GM04503 (cell line): ENCODE measurements around the gene KLHL22.
"Not testable (repeated sequence)": the region's sequence is repeated elsewhere in the genome, so short reads cannot be mapped to it uniquely, and the experiment has no call there.

Source experiments
- DNase-seq: peaks from one replicate; pipeline ENCODE4 v3.0.0-alpha.2; 2012; ENCODE audit warnings: low read depth

KLHL22 gene, protein sequence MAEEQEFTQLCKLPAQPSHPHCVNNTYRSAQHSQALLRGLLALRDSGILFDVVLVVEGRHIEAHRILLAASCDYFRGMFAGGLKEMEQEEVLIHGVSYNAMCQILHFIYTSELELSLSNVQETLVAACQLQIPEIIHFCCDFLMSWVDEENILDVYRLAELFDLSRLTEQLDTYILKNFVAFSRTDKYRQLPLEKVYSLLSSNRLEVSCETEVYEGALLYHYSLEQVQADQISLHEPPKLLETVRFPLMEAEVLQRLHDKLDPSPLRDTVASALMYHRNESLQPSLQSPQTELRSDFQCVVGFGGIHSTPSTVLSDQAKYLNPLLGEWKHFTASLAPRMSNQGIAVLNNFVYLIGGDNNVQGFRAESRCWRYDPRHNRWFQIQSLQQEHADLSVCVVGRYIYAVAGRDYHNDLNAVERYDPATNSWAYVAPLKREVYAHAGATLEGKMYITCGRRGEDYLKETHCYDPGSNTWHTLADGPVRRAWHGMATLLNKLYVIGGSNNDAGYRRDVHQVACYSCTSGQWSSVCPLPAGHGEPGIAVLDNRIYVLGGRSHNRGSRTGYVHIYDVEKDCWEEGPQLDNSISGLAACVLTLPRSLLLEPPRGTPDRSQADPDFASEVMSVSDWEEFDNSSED

DNA sequence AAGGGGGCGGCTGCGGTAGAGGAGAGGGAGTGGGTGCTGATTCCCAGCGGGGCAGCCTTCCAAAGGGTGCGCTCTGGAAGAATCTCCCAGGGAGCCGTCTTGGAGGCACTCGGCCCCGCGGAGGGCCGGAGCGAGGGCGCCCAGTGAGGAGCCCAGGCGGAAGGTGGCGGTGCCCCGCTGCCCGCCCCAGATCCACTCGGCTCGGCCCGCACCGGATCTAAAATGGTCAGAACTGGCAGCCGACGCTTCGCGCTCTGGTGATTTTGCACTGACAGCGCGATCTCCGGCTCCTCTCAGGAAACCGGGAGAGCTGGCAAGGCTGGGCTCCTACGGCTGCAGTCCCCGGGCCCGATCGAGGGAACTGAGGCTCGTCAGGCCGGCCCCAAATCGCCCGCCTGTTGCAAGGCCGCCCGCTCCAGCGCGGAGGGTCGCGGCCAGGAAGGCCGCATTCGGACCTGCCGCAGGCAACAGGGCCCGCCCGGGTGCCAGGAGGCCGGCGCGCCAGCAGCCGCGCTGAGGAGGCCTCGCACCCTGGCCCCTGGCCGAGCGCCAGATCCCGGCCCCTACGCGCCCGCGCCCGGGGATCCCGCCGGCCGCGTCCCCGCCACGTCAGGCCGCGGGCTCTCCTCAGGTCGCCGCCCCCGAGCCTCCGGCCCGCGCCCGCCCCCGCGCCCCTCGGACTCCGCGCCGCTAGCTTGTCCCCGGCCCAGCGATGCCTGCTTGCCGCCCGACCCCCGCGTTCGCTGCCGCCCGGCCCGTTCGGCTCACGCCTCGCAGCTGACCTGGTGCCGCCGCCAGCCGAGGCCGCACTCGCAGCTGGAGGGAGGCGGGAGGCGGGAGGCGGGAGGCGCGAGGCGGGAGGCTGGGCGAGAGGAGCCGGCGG lies at the start of gene KLHL22:
KLHL22 (minus strand) TSS at position 818 of the 883 bp plus-strand sequence. CDS start 6,584 bp downstream, outside the sequence.
- no peak for DNase-seq

DNA sequence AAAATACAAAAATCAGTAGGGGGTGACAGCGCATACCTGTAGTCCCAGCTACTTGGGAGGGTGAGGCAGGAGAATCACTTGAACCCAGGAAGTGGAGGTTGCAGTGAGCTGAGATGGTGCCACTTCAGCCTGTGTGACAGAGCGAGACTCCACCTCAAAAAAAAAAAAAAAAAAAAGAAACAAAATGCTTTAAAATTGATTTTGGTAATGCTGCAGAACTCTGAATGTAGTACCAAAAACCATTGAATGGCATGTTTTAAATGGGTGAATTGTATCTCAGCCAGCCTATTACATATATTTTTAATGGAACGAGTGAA lies 49.7 kb upstream of the KLHL22 start:
- not testable (repeated sequence) for DNase-seq

DNA sequence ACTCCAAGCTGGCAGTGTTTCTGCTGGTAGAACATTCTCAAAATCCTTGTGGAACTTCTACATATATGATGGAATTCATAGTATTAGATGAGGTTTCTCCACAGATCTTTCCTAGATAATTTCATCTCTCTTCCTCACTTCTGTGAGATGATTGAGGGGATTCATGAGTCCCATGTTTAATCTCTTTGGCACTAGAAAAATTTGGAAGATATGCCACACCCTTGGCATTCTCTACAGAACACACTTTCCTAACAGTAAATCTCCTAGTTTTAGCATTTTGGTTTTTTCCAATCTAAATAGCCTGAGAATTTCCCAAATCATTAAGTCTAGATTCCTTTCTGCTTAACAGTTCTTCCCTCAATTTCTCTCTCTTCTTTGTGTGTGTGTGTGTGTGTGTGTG lies 47.1 kb upstream of the KLHL22 start:
- DNase-seq, result no peak

DNA sequence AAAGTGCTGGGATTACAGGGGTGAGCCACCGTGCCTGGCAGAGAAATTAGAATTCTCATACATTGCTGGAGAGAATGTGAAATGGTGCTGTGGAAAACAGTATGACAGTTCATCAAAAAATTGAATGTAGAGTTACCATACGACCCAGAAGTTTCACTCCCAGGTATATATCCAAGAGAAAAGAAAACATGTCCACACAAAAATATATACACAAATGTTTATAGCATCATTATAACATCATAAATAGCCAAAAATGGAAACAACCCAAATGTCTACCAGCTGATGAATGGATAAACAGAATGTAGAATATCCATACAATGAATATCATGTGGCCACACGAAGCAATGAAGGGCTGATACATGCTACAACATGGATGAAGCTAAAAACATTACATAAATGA lies 46.5 kb upstream of the KLHL22 start:
- DNase-seq, result no peak

DNA sequence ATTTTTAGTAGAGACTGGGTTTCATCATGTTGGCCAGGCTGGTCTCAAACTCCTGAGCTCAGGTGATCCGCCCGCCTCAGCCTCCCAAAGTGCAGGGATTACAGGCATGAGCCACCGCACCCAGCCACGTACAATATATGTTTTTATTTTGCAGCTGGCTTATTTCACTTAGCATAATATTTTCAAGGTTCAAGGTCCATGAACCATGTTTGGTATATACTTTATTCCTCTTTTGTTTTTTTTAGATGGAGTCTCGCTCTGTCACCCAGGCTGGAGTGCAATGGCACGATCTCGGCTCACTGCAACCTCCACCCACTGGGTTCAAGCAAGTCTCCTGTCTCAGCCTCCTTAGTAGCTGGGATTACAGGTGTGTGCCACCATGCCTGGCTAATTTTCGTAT lies 43.3 kb upstream of the KLHL22 start:
- not testable (repeated sequence) for DNase-seq

DNA sequence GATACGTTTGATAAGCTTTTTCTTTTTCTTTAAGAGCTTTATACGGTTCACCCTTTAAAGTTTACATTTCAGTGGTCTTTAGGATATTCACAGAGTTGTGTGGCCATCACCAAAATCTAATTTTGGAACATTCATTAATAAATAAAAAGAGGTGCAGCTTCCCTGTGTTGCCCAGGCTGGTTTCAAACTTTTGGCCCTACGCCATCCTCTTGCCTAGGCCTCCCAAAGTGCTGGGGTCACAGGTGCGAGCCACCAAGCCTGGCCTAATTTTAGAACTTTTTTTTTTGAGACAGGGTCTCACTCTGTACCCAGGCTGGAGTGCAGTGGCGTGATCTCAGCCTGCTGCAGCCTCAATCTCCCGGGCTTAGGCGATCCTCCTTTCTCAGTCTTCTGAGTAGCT lies 42.4 kb upstream of the KLHL22 start:
- no peak for DNase-seq

DNA sequence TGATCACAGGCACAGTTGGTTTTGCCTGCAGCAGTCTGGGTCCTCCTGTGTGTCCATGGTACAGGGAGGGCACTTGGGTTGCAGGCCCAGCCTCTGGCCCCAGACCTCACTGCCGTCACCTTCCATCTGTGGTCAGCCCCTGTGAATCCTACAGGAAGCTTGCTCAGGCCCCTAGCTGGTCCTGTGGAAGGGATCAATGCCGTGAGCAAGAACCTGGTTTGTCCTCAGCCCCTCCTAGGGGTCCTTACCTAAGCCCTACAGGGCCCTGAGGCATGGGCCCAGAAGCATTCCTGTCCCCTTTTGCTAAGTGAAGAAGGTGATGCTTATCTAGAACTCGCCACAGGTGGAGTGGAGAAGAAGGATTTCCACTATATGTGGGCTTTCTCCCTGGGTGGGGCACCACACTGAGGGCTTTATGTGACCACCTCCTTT lies 41.7 kb upstream of the KLHL22 start:
- DNase-seq, result no peak

DNA sequence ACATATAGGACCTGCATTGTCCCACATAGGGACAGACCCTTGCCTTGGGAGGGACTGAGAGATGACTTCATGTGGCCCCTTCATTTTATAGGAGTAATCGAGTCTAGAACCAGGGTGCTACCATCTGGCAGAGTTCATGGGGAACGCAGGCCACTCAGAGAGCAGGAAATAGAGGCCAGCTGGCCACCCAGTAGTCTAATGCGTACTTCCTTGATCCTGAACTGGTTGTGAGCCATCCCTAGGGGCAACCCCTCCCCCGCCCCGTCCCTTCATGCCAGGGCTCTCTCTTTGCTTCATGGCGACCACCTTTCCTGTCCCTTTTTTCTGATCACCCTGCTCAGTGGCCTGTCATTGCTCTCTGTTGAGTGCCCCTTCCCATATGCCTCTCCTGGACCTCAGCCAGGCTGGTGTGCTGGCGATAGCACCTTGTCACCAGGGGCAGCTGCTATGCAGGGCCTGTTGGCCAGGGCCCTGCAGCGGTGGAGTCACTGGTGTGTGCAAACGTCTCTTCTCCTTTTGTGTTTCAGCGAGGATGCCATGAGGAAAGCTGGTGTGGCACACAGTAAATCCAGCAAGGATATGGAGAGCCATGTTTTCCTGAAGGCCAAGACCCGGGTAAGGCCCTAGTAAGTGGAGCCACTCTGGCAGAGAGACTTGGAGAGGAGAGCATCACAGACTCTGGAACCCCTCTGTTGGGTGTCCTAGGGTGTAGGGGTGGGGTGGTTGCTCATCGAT lies 41.2 kb upstream of the KLHL22 start:
- no peak for DNase-seq

DNA sequence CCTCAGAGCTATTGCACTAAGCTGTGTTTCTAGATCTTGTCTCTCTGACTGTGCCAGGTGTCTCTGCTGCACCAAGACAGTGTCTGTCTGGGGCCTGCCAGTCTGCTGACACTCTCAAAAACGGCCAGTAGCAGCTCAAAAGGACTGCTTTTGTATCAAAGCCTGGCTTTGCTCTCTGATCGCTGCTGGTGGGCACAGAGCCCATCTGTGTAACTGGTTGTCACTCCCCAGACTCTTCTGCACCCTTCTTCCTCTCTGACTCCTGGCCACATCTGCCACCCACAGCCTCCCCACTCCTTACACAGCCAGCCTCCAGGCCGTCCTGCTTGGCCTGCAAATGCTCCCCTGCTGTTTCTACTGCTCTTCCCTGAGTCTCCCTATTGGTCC lies 38.3 kb upstream of the KLHL22 start:
- no peak for DNase-seq

DNA sequence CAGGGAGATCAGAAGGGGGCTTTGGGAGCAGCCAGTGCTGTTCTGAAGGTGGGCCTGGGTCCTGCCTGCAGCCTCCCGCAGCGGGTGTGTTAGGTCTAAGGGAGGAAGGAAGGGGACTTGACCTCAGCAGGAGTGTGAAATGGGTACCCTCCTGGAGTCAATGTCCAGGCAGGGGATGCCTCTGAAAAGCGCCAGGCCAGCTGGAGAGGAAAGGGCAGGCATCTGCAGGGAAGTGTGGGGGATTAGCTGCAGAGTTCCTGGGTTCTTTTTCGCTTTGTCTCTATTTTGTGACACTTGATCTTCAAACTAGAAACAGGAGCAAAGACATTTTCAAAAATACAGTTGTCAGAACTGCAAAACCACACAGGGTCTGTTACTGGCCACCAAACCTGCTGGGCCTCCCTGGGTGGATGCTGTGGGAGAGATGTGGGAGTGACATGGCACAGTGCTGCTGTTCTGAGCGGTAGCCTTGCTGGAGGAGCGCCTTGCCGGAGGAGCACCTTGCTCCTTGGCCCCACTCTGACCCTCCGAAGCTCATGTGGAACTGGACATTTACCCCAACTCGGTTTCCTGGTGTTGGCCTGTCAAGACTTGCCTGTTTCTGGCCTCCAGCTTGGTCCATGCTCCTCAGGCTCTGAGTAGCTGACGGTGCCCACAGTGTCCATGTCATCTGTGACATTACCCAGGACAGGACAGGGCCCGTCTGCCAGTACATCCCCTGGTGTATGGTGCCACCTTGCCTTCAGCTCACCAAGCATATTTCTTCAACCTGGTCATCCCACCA lies 37.7 kb upstream of the KLHL22 start:
- no peak for DNase-seq

DNA sequence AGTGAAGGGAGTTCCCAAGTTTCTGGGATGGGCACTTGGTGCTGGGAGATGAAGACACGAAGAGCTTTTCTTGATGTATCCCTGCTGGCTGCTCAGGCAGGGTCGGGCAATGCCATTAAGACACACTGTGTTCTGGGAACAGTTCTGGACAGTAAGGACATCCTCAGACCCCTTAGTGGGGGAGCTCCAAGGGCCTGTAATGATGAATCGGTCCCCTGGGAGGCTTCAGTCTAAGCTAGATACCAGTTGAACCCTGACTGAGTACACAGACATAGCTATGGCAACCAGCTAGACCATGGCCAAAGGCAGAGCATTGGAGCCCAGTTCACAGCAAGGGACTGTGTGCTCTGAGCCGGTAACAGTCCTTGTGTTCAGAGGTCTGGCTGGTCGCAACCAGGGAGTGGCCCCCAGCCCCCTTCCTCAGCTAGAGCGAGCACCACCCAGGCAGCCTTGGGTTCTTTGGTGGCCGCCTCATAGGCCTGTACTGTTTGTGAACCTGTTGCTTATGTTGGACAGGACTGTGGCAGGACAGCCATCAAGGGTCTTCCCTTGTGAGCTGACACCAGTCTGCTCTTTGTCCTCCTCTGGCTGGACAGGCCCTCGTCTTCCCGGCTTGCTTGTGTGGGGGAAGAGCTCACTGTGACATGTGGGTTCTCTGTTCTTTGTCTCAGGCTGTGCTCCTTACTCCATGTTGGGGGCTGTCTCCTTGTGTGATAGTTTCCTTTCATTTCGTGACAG lies 36.8 kb upstream of the KLHL22 start:
- no peak for DNase-seq

DNA sequence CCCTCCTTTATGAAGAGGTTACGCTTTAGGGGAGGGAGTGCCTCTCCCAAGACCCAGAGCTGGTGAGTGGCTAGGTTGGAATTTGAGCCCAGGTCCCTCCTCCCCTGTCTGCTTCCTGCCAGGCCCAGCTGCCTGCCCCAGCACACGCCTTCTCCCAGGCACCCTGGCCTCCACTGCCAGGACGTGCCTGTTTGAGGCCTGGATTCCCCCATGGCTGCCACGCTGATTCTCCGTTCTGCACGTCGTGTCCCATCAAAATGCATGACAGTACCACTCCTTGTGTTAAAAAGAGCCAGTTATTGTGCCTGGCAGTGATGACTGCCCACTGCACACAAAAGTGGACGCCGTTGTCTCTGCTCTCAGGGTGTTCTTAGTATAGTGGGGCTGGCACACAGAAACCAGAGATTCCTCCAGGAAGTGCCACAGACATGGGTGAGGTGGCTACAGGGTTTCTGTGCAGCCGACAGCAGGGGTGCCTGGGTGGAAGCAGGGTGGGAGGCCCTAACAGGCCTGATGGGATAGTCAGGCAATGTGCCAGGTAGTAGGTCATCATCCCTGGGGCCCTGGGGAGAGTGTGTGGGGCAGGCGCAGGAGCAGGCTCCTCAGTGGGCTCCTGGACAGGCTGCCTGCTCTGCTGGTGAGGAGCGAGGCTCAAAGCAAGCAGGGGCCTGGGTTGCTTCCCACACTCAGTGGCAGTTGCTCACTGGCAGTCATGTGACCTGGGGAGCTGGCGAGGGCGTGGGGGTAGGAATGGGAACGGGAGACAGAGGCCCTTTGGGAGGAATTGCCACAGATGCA lies 36.0 kb upstream of the KLHL22 start:
- peak; percentile 73 for DNase-seq

DNA sequence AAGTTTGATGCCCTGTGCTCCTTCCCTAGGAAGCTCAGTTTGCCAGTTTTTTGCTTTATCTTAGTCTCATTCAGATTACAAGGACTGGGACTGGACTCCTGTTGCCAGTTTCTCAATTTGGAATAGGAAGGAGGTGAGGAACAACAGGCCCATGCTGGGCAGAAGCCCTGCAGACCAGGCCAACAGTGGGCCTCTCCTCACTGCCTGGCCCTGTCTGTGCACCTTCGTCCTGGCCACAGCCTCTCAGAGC lies 35.5 kb upstream of the KLHL22 start:
- DNase-seq, result no peak

DNA sequence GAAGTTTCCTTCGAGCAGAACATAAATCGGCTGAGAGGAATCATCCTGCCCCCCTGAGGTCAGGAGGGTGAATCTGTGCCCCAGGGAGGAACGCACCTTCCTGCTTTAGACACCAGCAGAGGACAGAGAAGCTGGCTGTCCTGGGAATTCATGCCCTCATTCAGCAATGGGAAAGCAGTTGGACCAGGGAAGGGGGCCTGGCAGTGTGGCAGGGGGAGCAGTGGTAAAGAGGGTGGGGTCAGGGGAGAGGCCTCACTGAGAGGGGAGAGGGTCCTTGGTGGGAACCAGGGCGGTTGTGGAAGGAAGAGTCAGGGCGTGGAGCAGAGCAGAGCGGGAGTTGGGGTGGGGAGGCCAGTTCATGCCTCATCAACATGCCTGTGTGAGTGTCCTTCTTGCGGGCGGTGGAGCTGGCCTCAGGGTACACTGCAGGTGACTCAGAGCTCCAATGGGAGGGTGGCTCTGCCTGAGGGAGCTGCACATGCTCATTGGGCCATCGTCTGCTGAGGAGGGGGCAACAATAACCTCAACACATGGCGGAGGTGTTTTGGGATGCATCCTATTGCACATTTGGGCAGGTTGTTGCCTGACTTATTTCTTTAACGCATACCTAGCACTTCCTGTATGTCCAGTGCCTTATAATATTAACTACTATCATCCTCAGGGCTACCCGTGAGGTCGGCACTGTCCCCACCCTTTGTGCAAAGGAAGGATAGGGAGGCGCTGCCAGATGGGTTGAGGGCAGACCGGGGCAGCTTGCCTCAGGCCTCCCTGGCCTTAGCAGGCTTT lies 35.0 kb upstream of the KLHL22 start:
- peak; percentile 55 for DNase-seq

DNA sequence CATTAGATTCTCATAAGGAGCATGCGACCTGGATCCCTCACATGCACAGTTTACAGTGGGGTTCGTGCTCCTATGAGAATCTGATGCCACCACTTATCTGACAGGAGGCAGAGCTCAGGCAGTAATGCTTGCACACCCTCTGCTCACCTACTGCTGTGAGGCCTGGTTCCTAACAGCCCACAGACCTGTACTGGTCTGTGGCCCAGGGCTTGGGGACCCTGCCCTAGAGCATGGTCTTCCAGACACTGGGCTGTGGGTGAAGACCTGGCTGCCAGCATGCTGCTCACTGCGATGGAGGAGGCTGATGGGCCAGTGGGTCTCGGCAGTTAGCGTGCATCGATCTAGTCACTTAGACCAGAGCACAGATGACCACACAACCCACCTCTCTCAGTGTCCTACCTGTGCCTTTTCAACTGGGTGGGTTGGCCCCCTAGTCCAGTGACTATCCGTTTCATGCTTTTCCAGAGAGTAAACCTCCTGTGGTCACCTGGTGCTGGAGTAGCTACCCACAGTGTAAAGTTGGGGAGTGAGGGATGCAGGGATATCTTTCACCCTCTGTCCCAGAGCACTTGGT lies 32.9 kb upstream of the KLHL22 start:
- no peak for DNase-seq

DNA sequence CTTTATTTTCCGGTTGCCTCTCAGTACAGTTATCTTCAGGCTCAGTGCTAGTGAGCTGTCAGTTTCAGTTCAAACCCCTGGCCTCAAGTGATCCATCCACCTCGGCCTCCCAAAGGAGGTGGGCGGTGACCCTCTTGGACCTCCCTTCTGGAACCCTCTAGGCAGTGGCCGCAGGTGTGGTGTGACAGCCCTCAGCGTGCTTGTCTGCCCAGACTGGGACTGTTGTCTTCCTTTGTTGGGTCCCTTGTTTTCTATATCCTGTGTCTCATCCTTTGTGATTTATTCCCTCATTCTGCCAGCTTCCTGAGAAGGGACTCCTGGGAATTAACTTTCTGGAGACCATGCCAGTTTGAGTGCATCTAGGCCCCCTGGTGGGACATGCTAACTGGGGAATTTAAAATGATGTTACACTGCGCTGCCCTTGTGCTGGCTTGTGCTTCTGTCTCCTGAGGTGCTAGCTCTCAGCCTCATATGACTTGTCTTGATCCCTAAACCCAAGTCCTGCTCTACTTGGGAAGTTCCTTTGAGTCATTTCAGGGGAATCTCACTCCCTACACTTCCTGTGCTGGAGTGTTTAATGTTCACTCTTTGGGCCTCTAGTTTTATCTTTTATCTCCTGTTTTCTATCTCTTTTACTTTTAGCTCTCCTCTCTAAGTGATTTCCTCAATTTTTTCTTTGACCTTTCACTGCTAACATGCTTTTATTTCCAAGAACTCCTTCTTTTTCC lies 31.2 kb upstream of the KLHL22 start:
- DNase-seq, result no peak

DNA sequence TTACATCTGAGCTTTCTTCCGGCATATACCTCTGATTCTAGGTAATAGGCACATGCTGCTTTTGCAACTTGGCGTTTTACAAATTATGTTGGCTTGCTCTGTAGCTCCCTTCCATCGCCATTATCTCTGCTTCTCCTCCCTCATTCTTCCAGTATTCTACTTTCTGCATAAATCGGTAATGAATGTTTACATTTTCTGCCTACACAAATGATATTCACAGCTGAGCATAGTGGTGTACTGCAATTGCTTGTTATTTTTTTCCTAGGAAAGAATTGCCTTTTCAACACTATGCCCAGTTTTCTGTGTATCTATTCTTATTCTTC lies 30.7 kb upstream of the KLHL22 start:
- DNase-seq, result no peak

DNA sequence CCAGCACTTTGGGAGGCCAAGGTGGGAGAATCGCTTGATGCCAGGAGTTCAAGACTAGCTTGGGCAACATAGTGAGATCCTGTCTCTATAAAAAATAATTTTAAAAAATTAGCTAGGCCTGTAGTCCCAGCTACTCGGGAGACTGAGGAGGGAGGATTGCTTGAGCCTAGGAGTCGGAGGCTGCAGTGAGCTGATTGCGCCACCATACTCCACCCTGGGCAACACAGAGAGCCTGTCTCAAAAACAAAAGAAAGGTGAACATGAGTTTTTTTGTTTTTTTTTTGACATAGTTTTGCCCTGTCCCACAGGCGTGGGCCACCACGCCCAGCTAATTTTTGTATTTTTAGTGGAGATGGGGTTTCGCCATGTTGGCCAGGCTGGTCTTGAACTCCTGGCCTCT lies 29.5 kb upstream of the KLHL22 start:
- DNase-seq, result no peak
